Astrocyte (in vitro differentiated cells and primary cell): Measurements from ENCODE around the gene ESRP2. TPM values are rescaled to one million over a fixed set of nuclear protein-coding genes. Genes with fewer than 3 reads are reported as not detected.
A peak's percentile ranks its signal among the peaks of the same experiment; 100 is the strongest.

Experiments used
- DNase-seq: peaks from one replicate; pipeline ENCODE4 v3.0.0-alpha.2; 2010; ENCODE audit warnings: low read depth
- FAIRE-seq: peaks from 2 replicates; lab custom pipeline; 2011; peaks lifted over from hg19 to GRCh38; lab: Jason Lieb, UNC
- H2AFZ ChIP-seq: 2 replicates; pipeline ENCODE4 v1.6.0; 2012; ENCODE audit warnings: low read depth, low read length, inconsistent platforms
- H3K27ac ChIP-seq: 2 replicates; pipeline ENCODE4 v1.5.1; 2011; ENCODE audit warnings: low read depth, low read length, inconsistent platforms
- H3K27me3 ChIP-seq: 2 replicates; pipeline ENCODE4 v1.6.0; 2011; ENCODE audit warnings: low read length, inconsistent platforms; ENCODE audit not compliant: insufficient read depth
- H3K36me3 ChIP-seq: 2 replicates; pipeline ENCODE4 v1.5.1; 2011; ENCODE audit warnings: low read length, inconsistent platforms; ENCODE audit not compliant: insufficient read depth
- H3K4me1 ChIP-seq: 2 replicates; pipeline ENCODE4 v1.5.1; 2011; ENCODE audit warnings: low read length, inconsistent platforms; ENCODE audit not compliant: insufficient read depth
- H3K4me2 ChIP-seq: 2 replicates; pipeline ENCODE4 v1.6.0; 2012; ENCODE audit warnings: low read length, inconsistent platforms
- H3K4me3 ChIP-seq: 2 replicates; pipeline ENCODE4 v1.5.1; 2011; ENCODE audit warnings: low read depth, mild to moderate bottlenecking, low read length, inconsistent platforms; ENCODE audit not compliant: insufficient read depth
- H3K79me2 ChIP-seq: 2 replicates; pipeline ENCODE4 v1.6.0; 2012; ENCODE audit warnings: mild to moderate bottlenecking, low read length, inconsistent platforms; ENCODE audit not compliant: insufficient read depth
- H3K9ac ChIP-seq: 2 replicates; pipeline ENCODE4 v1.6.0; 2012; ENCODE audit warnings: mild to moderate bottlenecking, low read length, inconsistent platforms
- H3K9me3 ChIP-seq: 2 replicates; pipeline ENCODE4 v1.5.1; 2012; ENCODE audit warnings: low read depth, mild to moderate bottlenecking, low read length, inconsistent platforms; ENCODE audit not compliant: insufficient read depth
- H4K20me1 ChIP-seq: 2 replicates; pipeline ENCODE4 v1.6.0; 2012; ENCODE audit warnings: low read length, inconsistent platforms; ENCODE audit not compliant: insufficient read depth
- H3K27ac Mint-ChIP-seq: one replicate; pipeline ENCODE4 v1.8.0; 2021; ENCODE audit warnings: mild to moderate bottlenecking, mixed read lengths; ENCODE audit not compliant: unreplicated experiment
- H3K27me3 Mint-ChIP-seq: one replicate; pipeline ENCODE4 v1.8.0; 2021; ENCODE audit warnings: low read depth, mixed read lengths; ENCODE audit not compliant: unreplicated experiment
- H3K36me3 Mint-ChIP-seq: one replicate; pipeline ENCODE4 v1.8.0; 2021; ENCODE audit warnings: low read depth, mixed read lengths; ENCODE audit not compliant: unreplicated experiment
- H3K4me1 Mint-ChIP-seq: one replicate; pipeline ENCODE4 v1.8.0; 2021; ENCODE audit warnings: low read depth, mixed read lengths; ENCODE audit not compliant: unreplicated experiment
- H3K4me3 Mint-ChIP-seq: one replicate; pipeline ENCODE4 v1.8.0; 2021; ENCODE audit warnings: mild to moderate bottlenecking, moderate library complexity, mixed read lengths; ENCODE audit not compliant: unreplicated experiment
- H3K9me3 Mint-ChIP-seq: one replicate; pipeline ENCODE4 v1.8.0; 2021; ENCODE audit warnings: mild to moderate bottlenecking, mixed read lengths; ENCODE audit not compliant: unreplicated experiment
- CTCF ChIP-seq: IDR thresholded peaks from 2 replicates; pipeline ENCODE4 v1.5.1; 2011; ENCODE audit warnings: low read depth, mild to moderate bottlenecking, inconsistent platforms, low read length, moderate library complexity; ENCODE audit not compliant: insufficient read depth
- EZH2 ChIP-seq: IDR thresholded peaks from 2 replicates; pipeline ENCODE4 v1.6.1; 2012; ENCODE audit warnings: mild to moderate bottlenecking, low read length, inconsistent platforms; ENCODE audit not compliant: insufficient read depth
- microRNA-seq: library from miRNA; unstranded; fragments of <30 nt; microRNA quantifications from one replicate; pipeline ENCODE4 v1.2.0, GENCODE V29; 2020
- total RNA-seq: library from RNA; stranded (reverse); gene quantifications from 2 replicates; pipeline ENCODE4 v1.2.1, GENCODE V29; 2021

ESRP2 gene
- total RNA-seq, 1 donor from 2014 or later, result 5.1 TPM

GRCh38 chr16:68179196-68179795 lies 56.6 kb downstream of the ESRP2 start:
- Histone ChIP-seq H3K4me3 (no peak overlapping the region), H3K27ac (no peak overlapping the region), H3K4me1 (no peaks in the 10 kb centered on the region), H3K36me3 (no peaks in the 10 kb centered on the region), H4K20me1 (no peaks in the 10 kb centered on the region), H3K4me2 (no peak overlapping the region), H2AFZ (no peak overlapping the region), H3K79me2 (no peaks in the 10 kb centered on the region), H3K9me3 (no peaks in the 10 kb centered on the region), H3K27me3 (no peaks in the 10 kb centered on the region), H3K9ac (no peak overlapping the region)
- Mint-ChIP-seq H3K4me1 (no peaks in the 10 kb centered on the region), H3K9me3 (no peaks in the 10 kb centered on the region), H3K27me3 (no peaks in the 10 kb centered on the region), H3K36me3 (peaks cover 25% of the 10 kb centered on the region), H3K4me3 (no peak overlapping the region), H3K27ac (no peak overlapping the region)
- FAIRE-seq, result no peak
- DNase-seq, result peak; percentile 20
- TF ChIP-seq EZH2 (no peak), CTCF (no peak)

Small RNA genes lying within 50 kb of the gene (microRNA-seq; reads per million reads assigned to microRNA genes)
- gene MIR6773, result not detected

Other genes starting within 250 kb of the ESRP2 start
- not detected in 2 replicates for gene DPEP2, start 236.6 kb downstream of the ESRP2 start, total RNA-seq
- not detected in 2 replicates for gene DPEP2NB, start 220.2 kb downstream of the ESRP2 start, total RNA-seq
- 5.5 and 6.2 TPM in 2 replicates for gene DDX28, start 212.9 kb downstream of the ESRP2 start, total RNA-seq
- gene DUS2, start 212.8 kb downstream of the ESRP2 start, total RNA-seq, result 14.0 and 14.9 TPM in 2 replicates
- gene NFATC3, start 150.8 kb downstream of the ESRP2 start, total RNA-seq, result 32.4 and 34.0 TPM in 2 replicates
- 25.0 and 26.8 TPM in 2 replicates for gene PLA2G15, start 9.2 kb upstream of the ESRP2 start, total RNA-seq
- 66.3 and 71.9 TPM in 2 replicates for gene SLC7A6, start 28.4 kb upstream of the ESRP2 start, total RNA-seq
- gene SLC7A6OS, start 74.8 kb upstream of the ESRP2 start, total RNA-seq, result 12.6 and 16.7 TPM in 2 replicates
- 36.7 and 41.5 TPM in 2 replicates for gene PRMT7, start 74.9 kb upstream of the ESRP2 start, total RNA-seq
- 0.25 and 0.34 TPM in 2 replicates for gene SMPD3, start 212.4 kb upstream of the ESRP2 start, total RNA-seq